HCT116 (cell line): ENCODE results near the gene CASZ1. TPM values are rescaled to one million over a fixed set of nuclear protein-coding genes. Genes with fewer than 3 reads are reported as not detected.

Experiments used
- ATAC-seq: fragments of 200-7000 bp; cut with Tn5 transposase; 2 replicates; pipeline ENCODE4 v1.9.1; 2020; ENCODE audit warnings: mild to moderate bottlenecking, moderate library complexity
- BruUV-seq: library from RNA; stranded (reverse); fragments of 400-500 nt; replicated peaks from 2 replicates; lab custom pipeline; 2021; lab: Mats Ljungman, UMichigan
- CTCF ChIA-PET: fragments of 300-600 bp; sonication (Branson Sonifier 250); formaldehyde crosslinking; loops from one replicate; lab custom pipeline; 2021; ENCODE audit warnings: antibody characterized with exemption; lab: Charles Lee
- POLR2A ChIA-PET: fragments of 300-600, 350-600 bp; sonication (Branson Sonifier 250); formaldehyde crosslinking; loops from one replicate; lab custom pipeline; 2021; ENCODE audit warnings: antibody characterized with exemption; lab: Charles Lee
- RAD21 ChIA-PET, 2 experiments: fragments of 300-600 bp; sonication (Branson Sonifier 250); formaldehyde crosslinking; loops; one replicate each; lab custom pipeline; 2023; ENCODE audit warnings: low total read pairs in 2 of 2; ENCODE audit not compliant: uncharacterized antibody in 2 of 2, unreplicated experiment in 2 of 2, low non-redundant PET in 1 of 2; lab: Charles Lee
- DNase-seq: peaks from one replicate; pipeline ENCODE4 v3.0.0-alpha.2; 2010; ENCODE audit warnings: low read depth, low spot score
- H2AFZ ChIP-seq: fragments of 200-600 bp; shearing (Covaris generic), sonication (generic); 2 replicates; pipeline ENCODE4 v1.6.1; 2017; ENCODE audit warnings: low read depth, mixed run types, mixed read lengths, antibody characterized with exemption, low read length; ENCODE audit not compliant: poor library complexity, severe bottlenecking
- H3K27ac ChIP-seq: 2 replicates; pipeline ENCODE4 v1.5.1; 2012; ENCODE audit warnings: low read depth, low read length
- H3K27me3 ChIP-seq: fragments of 200-600 bp; sonication (generic); 2 replicates; pipeline ENCODE4 v1.6.1; 2016; ENCODE audit warnings: mixed run types, low read length, mixed read lengths; ENCODE audit not compliant: insufficient read depth
- H3K36me3 ChIP-seq, 2 experiments: fragments of 200-500 bp in 1 of 2; fragments of 200-600 bp in 1 of 2; sonication (Bioruptor generic) in 1 of 2; sonication (generic) in 1 of 2; 2 replicates each; pipeline versions ENCODE4 v1.5.1 to v1.6.1; 2014 to 2016; ENCODE audit warnings: low read length in 2 of 2, inconsistent platforms in 1 of 2, mixed read lengths in 1 of 2, mixed run types in 1 of 2; ENCODE audit not compliant: insufficient read depth in 2 of 2, control insufficient read depth in 1 of 2
- H3K4me1 ChIP-seq, 2 experiments: fragments of 200-600 bp in 1 of 2; sonication (generic) in 1 of 2; 2 replicates each; pipeline versions ENCODE4 v1.5.1 to v1.6.1; 2012 to 2017; ENCODE audit warnings: low read length in 2 of 2, inconsistent platforms in 1 of 2, mild to moderate bottlenecking in 1 of 2, mixed read lengths in 1 of 2, mixed run types in 1 of 2, moderate library complexity in 1 of 2; ENCODE audit not compliant: insufficient read depth in 2 of 2, control insufficient read depth in 1 of 2
- H3K4me2 ChIP-seq: fragments of 200-600 bp; sonication (generic); 2 replicates; pipeline ENCODE4 v1.6.1; 2017; ENCODE audit warnings: mixed run types, low read length, mixed read lengths
- H3K4me3 ChIP-seq, 2 experiments: fragments of 200-600 bp in 1 of 2; sonication (generic) in 1 of 2; replicated peaks in 1 of 2; 2 replicates each; pipeline ENCODE4 v1.5.1; 2011 to 2016; ENCODE audit warnings: low read length in 2 of 2, control low read depth in 1 of 2, low read depth in 1 of 2, mild to moderate bottlenecking in 1 of 2, mixed read lengths in 1 of 2, mixed run types in 1 of 2
- H3K79me2 ChIP-seq: fragments of 200-600 bp; sonication (generic); 2 replicates; pipeline ENCODE4 v1.6.1; 2017; ENCODE audit warnings: mild to moderate bottlenecking, mixed run types, low read length, moderate library complexity, mixed read lengths; ENCODE audit not compliant: insufficient read depth
- H3K9ac ChIP-seq: fragments of 200-600 bp; sonication (generic); 2 replicates; pipeline ENCODE4 v1.6.1; 2016; ENCODE audit warnings: low read length, mixed read lengths
- H3K9me2 ChIP-seq: fragments of 200-600 bp; sonication (generic), shearing (Covaris generic); 2 replicates; pipeline ENCODE4 v1.6.1; 2017; ENCODE audit warnings: mixed run types, mild to moderate bottlenecking, moderate library complexity; ENCODE audit not compliant: insufficient read depth
- H3K9me3 ChIP-seq, 2 experiments: fragments of 200-500 bp in 1 of 2; fragments of 200-600 bp in 1 of 2; sonication (Bioruptor generic) in 1 of 2; sonication (generic) in 1 of 2; 2 replicates each; pipeline ENCODE4 v1.6.1; 2014 to 2017; ENCODE audit warnings: low read length in 2 of 2, mixed read lengths in 2 of 2, inconsistent platforms in 1 of 2, low read depth in 1 of 2, mild to moderate bottlenecking in 1 of 2, mixed run types in 1 of 2, moderate library complexity in 1 of 2; ENCODE audit not compliant: control insufficient read depth in 1 of 2, insufficient read depth in 1 of 2
- H4K20me1 ChIP-seq: fragments of 200-600 bp; sonication (generic), shearing (Covaris generic); 2 replicates; pipeline ENCODE4 v1.6.1; 2017; ENCODE audit warnings: mixed run types, mild to moderate bottlenecking, moderate library complexity; ENCODE audit not compliant: insufficient read depth
- ATF3 ChIP-seq: IDR thresholded peaks from 2 replicates; pipeline ENCODE4 v1.6.1; 2012
- EGR1 ChIP-seq: IDR thresholded peaks from 2 replicates; pipeline ENCODE4 v1.6.1; 2012; ENCODE audit warnings: low read depth
- ELF1 ChIP-seq: IDR thresholded peaks from 2 replicates; pipeline ENCODE4 v1.6.1; 2012; ENCODE audit warnings: low read depth, borderline replicate concordance
- EZH2phosphoT487 ChIP-seq: fragments of 200-600 bp; IDR thresholded peaks from 2 replicates; pipeline ENCODE4 v1.6.1; 2018; ENCODE audit warnings: antibody characterized with exemption, borderline replicate concordance
- FOSL1 ChIP-seq: IDR thresholded peaks from 2 replicates; pipeline ENCODE4 v1.6.1; 2012; ENCODE audit warnings: low read depth
- JUND ChIP-seq: IDR thresholded peaks from 2 replicates; pipeline ENCODE4 v1.6.1; 2012
- POLR2AphosphoS5 ChIP-seq: IDR thresholded peaks from 2 replicates; pipeline ENCODE4 v1.6.1; 2011; ENCODE audit warnings: mild to moderate bottlenecking, low read depth, low read length, moderate library complexity
- RAD21 ChIP-seq: IDR thresholded peaks from 2 replicates; pipeline ENCODE4 v1.6.1; 2012; ENCODE audit warnings: low read depth, mild to moderate bottlenecking
- SRF ChIP-seq: IDR thresholded peaks from 2 replicates; pipeline ENCODE4 v1.6.1; 2012; ENCODE audit warnings: low read depth
- TCF7L2 ChIP-seq: IDR thresholded peaks from 2 replicates; pipeline ENCODE4 v1.7.0; 2011; ENCODE audit warnings: borderline replicate concordance, inconsistent platforms; ENCODE audit not compliant: insufficient read depth, insufficient read length; ENCODE audit errors: extremely low read depth
- ZBTB33 ChIP-seq: IDR thresholded peaks from 2 replicates; pipeline ENCODE4 v1.6.1; 2011; ENCODE audit warnings: mild to moderate bottlenecking, low read length, moderate library complexity; ENCODE audit not compliant: insufficient replicate concordance; ENCODE audit errors: extremely low read depth
- intact Hi-C: fragments of 100-400 bp; cut with micrococcal nuclease; formaldehyde crosslinking; loops from 2 replicates; pipeline ENCODE4 v1.10.0; 2022
- total RNA-seq: library from RNA; stranded (reverse); gene quantifications from one replicate; pipeline ENCODE4 v1.2.1, GENCODE V29; 2021; ENCODE audit not compliant: unreplicated experiment

Gene CASZ1
- total RNA-seq, 1 experiment from 2014 or later, result 7.7 TPM

- Histone ChIP-seq H3K27ac (no peak overlapping the region), H3K9me3 (no peaks in the 10 kb centered on the region), H3K36me3 (no peaks in the 10 kb centered on the region; a peak in 1 of 4 replicates), H3K9me2 (no peaks in the 10 kb centered on the region), H2AFZ (no peak overlapping the region), H3K4me1 (no peaks in the 10 kb centered on the region), H3K9ac (no peak overlapping the region), H3K79me2 (no peaks in the 10 kb centered on the region), H3K27me3 (no peaks in the 10 kb centered on the region), H4K20me1 (no peaks in the 10 kb centered on the region), H3K4me3 (no peak overlapping the region), H3K4me2 (no peak overlapping the region)
- ATAC-seq (no peak), DNase-seq (no peak)
- intact Hi-C loops, result no loop called here
- RAD21 ChIA-PET, result no interaction called here
- CTCF ChIA-PET, result no interaction called here
- POLR2A ChIA-PET, result no interaction called here
- no peak for TF ChIP-seq RAD21
- TF ChIP-seq EZH2phosphoT487, result no peak
- no peak for TF ChIP-seq EGR1
- TF ChIP-seq ELF1, result no peak
- no peak for TF ChIP-seq ZBTB33
- TF ChIP-seq ATF3, result no peak
- no TSS peak for BruUV-seq
Measured at GRCh38 chr1:10626131-10626731, 170.2 kb downstream of the CASZ1 start.

- Histone ChIP-seq H3K27ac (no peak overlapping the region), H2AFZ (no peak overlapping the region), H3K4me3 (no peak overlapping the region), H3K36me3 (no peaks in the 10 kb centered on the region; a peak in 1 of 4 replicates), H3K79me2 (no peaks in the 10 kb centered on the region), H4K20me1 (no peaks in the 10 kb centered on the region), H3K9me3 (no peaks in the 10 kb centered on the region), H3K27me3 (no peaks in the 10 kb centered on the region), H3K4me1 (no peaks in the 10 kb centered on the region), H3K9ac (no peak overlapping the region), H3K4me2 (no peak overlapping the region), H3K9me2 (no peaks in the 10 kb centered on the region)
- RAD21 ChIA-PET, result interaction anchor here in 1 of 2 experiments (0.5 kb wide), 1 partner anchor 118 kb away, joined by 3 read pairs; no protein-coding TSS in a partner anchor
- ATAC-seq, result no peak
- POLR2A ChIA-PET, result no interaction called here
- intact Hi-C loops, result no loop called here
- no TSS peak for BruUV-seq
- no peak for DNase-seq
- CTCF ChIA-PET, result no interaction called here
- TF ChIP-seq TCF7L2, result no peak
- no peak for TF ChIP-seq JUND
- TF ChIP-seq FOSL1, result no peak
- no peak for TF ChIP-seq RAD21
- no peak for TF ChIP-seq POLR2AphosphoS5
- TF ChIP-seq SRF, result no peak
Measured at GRCh38 chr1:10625554-10625953, 170.9 kb downstream of the CASZ1 start.
